Measurements from ENCODE around the gene NUP62. TPM values are rescaled to one million over a fixed set of nuclear protein-coding genes. Genes with fewer than 3 reads are reported as not detected.

Gene NUP62
- total RNA-seq, 4 donors from 2014 or later, result 25.8 to 29.2 (median 27.6) TPM

GRCh38 chr19:49927526-49928264, 1.6 kb downstream of the NUP62 start:
- no peak for TF ChIP-seq CTCF (IDR thresholded peaks at IDR 0.05; ENCODE audit: low read depth)

GRCh38 chr19:49926515-49926914, 2.8 kb downstream of the NUP62 start:
- TF ChIP-seq CTCF (IDR thresholded peaks at IDR 0.05; ENCODE audit: low read depth), result no peak

DNA sequence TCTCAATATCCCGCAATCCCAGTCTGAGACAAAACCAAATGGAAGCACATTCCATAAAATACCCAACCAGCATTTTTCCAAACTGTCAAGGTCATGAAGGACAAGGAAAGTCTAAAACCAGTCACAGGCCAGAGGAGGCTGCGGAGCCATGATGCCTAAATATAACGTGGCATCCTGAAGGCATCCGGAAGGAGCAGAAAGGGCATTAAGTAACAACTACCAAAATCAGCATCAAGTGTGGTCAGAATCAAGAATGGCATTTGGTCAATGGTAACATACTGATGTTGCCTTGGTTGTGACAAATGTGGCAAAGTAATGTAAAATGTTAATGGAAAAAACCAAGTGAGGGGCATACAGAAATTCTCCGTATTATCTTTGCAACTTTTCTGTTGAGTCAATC, 3.8 kb downstream of the NUP62 start:
- no peak for TF ChIP-seq CTCF (IDR thresholded peaks at IDR 0.05; ENCODE audit: low read depth)

DNA sequence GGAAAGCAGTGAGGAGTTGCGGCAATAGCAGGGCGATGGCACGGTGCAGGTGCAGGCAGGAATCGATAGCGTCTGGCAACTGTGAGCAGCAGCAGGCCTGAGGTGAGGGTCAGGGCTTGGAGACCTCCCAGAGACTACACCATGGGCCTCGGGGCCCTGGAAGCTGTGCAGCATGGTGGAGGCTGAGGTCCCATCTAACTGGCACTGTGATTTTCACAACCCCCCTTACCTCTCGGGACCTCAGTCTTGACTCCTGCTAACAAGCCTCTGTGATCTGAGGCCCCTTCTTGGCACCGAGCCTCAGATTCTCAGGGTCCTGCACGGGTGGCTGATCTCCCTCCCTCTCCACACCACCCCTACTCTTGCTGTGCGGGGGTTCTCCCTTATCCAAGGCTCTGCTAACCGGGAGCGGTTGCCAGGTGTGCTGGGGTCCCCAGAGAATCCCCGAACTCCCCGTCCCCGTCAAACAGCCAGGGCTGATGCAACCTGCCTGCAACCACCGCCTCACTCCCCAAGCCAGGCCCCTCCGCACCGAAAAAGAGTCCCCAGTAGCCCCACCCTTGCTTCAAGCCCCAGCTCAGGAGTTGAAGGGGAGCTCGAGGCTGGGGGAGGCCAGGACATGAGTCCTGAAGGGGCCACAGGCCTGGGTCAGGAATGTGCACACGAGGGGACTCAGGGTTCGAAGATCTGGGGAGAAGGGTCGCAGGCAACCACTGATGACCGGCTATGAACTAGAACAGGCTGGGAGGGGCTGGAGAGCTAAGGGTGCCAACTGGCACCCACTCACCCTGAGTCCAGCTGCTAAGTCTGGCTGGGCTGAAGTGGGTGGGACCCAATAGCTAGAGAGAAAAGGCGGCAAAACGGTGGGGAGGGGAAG, 5.1 kb downstream of the NUP62 start:
- TF ChIP-seq CTCF (IDR thresholded peaks at IDR 0.05; ENCODE audit: low read depth), result no peak

GRCh38 chr19:49923055-49924003, 6.0 kb downstream of the NUP62 start:
- TF ChIP-seq CTCF (IDR thresholded peaks at IDR 0.05; ENCODE audit: low read depth), result no peak

- TF ChIP-seq CTCF (IDR thresholded peaks at IDR 0.05; ENCODE audit: low read depth), result no peak
Observed at GRCh38 chr19:49921871-49922795, 7.2 kb downstream of the NUP62 start.

All from subcutaneous adipose tissue (tissue), 4 donors.